GM12892 (cell line): Measurements from ENCODE around the gene XPO5.

Experiments used
- POLR2A ChIP-seq: IDR thresholded peaks from 2 replicates; pipeline ENCODE4 v1.6.1; 2011; ENCODE audit warnings: low read depth, low read length, control low read depth
- POLR2AphosphoS5 ChIP-seq: IDR thresholded peaks from 2 replicates; pipeline ENCODE4 v1.6.1; 2011; ENCODE audit warnings: low read depth, low read length, control low read depth

DNA sequence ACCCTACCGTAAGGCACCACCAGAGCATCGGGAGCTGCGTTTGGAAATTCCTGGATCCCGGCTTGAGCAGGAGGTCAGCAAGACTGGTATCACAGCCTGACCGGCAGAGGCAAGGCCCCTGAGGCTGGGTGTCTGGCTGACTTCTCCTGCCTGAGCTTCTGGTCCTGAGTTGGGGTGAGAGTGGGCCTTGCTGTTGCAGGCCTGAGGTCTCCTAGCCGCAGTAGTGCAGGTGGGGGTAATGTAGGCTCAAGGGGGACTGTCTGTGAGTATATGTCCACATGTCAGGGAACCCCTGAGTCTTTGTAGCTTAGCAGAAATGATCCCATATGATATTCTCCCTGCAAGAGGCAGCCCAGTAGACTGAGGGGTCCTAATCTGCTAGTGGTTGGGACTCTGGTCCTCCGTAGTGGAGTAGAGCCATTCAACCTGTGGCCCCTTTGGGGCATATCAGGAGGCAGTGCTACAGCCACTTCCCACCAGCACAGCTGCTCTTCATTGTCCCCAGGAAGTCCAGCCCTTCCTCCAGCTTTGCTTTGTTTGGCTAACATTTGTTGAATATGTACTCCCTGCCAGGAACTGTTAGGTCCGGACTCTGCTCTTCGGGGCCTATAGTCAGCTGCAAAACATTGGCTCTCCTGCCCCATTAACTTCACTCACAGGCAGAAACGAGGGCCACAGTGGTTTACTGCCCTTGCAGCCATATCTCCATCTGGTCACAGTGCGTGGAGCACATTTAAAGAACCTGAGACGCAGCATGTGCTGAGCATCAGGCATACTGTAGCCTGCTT lies 76.6 kb downstream of the XPO5 start:
- TF ChIP-seq POLR2A = no peak
- TF ChIP-seq POLR2AphosphoS5 = no peak
